ENCODE measurements around the gene DEPDC1B. TPM values are rescaled to one million over a fixed set of nuclear protein-coding genes. Genes with fewer than 3 reads are reported as not detected.

DEPDC1B gene, protein sequence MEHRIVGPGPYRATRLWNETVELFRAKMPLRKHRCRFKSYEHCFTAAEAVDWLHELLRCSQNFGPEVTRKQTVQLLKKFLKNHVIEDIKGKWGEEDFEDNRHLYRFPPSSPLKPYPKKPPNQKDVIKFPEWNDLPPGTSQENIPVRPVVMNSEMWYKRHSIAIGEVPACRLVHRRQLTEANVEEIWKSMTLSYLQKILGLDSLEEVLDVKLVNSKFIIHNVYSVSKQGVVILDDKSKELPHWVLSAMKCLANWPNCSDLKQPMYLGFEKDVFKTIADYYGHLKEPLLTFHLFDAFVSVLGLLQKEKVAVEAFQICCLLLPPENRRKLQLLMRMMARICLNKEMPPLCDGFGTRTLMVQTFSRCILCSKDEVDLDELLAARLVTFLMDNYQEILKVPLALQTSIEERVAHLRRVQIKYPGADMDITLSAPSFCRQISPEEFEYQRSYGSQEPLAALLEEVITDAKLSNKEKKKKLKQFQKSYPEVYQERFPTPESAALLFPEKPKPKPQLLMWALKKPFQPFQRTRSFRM
- total RNA-seq (2022) (6.0 and 11.3 TPM in 2 replicates), Bru-seq, nascent RNA (percentile 57 among the genes with signal in this experiment), BruChase-seq, experiment 1, labeled RNA remaining after a 6-hour chase (percentile 41 among the genes with signal in this experiment), BruChase-seq, experiment 2, labeled RNA remaining after a 2-hour chase (percentile 49 among the genes with signal in this experiment)
- long read RNA-seq, transcript DEPDC1B-201 (11 exons, 2,499 nt), result major isoform, 17 of 22 reads
- long read RNA-seq, partial matches to known transcripts, result 0 of 22 reads
- long read RNA-seq, other reads (novel, unspliced or antisense), result 5 of 22 reads

DNA sequence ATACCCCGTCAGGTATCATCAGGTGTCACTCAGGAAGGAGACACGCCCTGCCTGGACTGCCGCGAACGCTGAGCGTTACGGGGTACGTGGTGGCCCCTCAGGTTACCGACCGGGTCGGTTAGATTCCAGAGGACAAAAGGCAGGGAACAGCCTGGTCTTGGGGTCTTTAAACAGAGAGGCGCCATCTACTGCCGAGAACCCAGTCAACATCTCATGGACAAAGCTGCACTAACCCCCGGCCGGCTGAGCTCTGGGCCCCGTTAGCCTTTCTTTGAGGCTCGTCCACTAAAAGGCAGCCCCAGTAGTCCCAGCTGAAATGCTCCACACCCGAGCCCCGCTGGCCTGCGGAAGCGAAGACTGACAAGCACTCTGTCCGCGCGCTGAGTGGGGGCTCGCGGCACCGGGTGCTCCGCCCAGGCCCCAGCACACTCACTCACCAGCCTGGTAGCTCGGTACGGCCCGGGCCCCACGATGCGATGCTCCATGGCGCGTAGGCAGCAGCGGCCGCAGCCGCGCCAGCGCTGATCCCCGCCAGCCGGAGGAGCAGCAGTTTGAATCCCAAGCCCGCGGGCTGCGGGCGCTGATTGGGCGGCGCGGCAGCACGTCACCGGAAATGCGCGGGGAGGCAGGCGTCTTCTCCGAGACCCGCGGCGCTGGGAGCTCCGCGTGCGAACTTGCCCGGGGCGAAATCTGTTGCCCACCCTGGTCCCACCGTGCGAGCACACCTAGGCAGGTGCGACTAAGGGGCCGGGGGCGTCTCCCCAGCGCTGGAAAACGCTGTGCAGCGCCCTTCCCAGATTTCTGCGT is at the start of gene DEPDC1B:
Gene DEPDC1B, minus strand, starts transcription at position 558 of the 807 bp plus-strand sequence. Its CDS starts 73 bp downstream, at position 485.
- H3K27me3 Mint-ChIP-seq (ENCODE audit: insufficient read depth, unreplicated experiment), result no peaks in the 10 kb centered on the region
- H3K4me3 Mint-ChIP-seq (ENCODE audit: unreplicated experiment), result peak within 1 kb of the TSS; percentile 90
- H3K4me1 Mint-ChIP-seq (ENCODE audit: insufficient read depth, unreplicated experiment), result peaks cover 7% of the 10 kb centered on the region
- no TSS peak for BruUV-seq (replicated peaks)
- H3K27ac Mint-ChIP-seq (ENCODE audit: low read depth, unreplicated experiment), result peak within 1 kb of the TSS; percentile 92
- no peaks in the 10 kb centered on the region for H3K36me3 Mint-ChIP-seq (ENCODE audit: insufficient read depth, unreplicated experiment)
- CTCF ChIA-PET, result interaction anchor here (0.6 to 2.5 kb wide), 26 partner anchors 8 to 1801 kb away, joined by 3 to 26 read pairs (median 4); no protein-coding TSS in a partner anchor
- POLR2A ChIA-PET, result interaction anchor here (0.6 to 4.7 kb wide), 20 partner anchors 8 to 955 kb away, joined by 3 to 69 read pairs (median 4); partner anchors contain the start of genes ELOVL7, ERCC8 and NDUFAF2
- intact Hi-C loops (cut with micrococcal nuclease), result loop anchor here (5.0 kb wide), 2 partner anchors 142 to 247 kb away; partner anchors contain the start of genes ELOVL7, ERCC8 and NDUFAF2
- DNase-seq (ENCODE audit: unreplicated experiment), result peak; percentile 90
- no peaks in the 10 kb centered on the region for H3K9me3 Mint-ChIP-seq (ENCODE audit: unreplicated experiment)
- TF ChIP-seq, protein P1, sequence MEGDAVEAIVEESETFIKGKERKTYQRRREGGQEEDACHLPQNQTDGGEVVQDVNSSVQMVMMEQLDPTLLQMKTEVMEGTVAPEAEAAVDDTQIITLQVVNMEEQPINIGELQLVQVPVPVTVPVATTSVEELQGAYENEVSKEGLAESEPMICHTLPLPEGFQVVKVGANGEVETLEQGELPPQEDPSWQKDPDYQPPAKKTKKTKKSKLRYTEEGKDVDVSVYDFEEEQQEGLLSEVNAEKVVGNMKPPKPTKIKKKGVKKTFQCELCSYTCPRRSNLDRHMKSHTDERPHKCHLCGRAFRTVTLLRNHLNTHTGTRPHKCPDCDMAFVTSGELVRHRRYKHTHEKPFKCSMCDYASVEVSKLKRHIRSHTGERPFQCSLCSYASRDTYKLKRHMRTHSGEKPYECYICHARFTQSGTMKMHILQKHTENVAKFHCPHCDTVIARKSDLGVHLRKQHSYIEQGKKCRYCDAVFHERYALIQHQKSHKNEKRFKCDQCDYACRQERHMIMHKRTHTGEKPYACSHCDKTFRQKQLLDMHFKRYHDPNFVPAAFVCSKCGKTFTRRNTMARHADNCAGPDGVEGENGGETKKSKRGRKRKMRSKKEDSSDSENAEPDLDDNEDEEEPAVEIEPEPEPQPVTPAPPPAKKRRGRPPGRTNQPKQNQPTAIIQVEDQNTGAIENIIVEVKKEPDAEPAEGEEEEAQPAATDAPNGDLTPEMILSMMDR (IDR thresholded peaks at IDR 0.05; ENCODE audit: unreplicated experiment), result peak; percentile 26

DNA sequence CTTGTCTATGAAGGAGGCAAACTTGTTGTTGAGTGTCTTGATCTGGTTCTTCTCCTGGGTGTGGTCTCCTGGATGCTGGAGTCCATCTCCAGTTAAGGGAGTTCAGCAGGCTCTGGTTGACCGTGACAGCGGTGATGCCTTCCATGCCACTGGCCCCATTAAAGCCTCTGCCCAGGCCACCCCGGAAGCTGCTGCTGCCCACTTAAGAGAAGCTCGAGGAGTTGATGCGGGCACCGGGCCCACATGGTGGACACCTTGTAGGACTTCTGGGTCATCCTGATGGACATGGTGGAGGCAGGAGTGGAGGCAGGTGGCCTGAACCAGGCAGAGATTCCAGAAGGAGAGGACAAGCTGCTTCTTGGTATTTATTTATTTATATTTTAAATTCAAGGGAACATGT is 44.7 kb upstream of the DEPDC1B start:
- Mint-ChIP-seq H3K4me1 (ENCODE audit: insufficient read depth, unreplicated experiment) (no peaks in the 10 kb centered on the region), H3K27ac (ENCODE audit: low read depth, unreplicated experiment) (no peak overlapping the region), H3K36me3 (ENCODE audit: insufficient read depth, unreplicated experiment) (no peaks in the 10 kb centered on the region), H3K4me3 (ENCODE audit: unreplicated experiment) (no peak overlapping the region), H3K27me3 (ENCODE audit: insufficient read depth, unreplicated experiment) (no peaks in the 10 kb centered on the region), H3K9me3 (ENCODE audit: unreplicated experiment) (peaks cover 8% of the 10 kb centered on the region)
- TF ChIP-seq, protein P1 (IDR thresholded peaks at IDR 0.05; ENCODE audit: unreplicated experiment), result no peak
- ChIA-PET POLR2A (interaction anchor here (0.6 kb wide), 1 partner anchor 9 kb away, joined by 4 read pairs; no protein-coding TSS in a partner anchor), CTCF (interaction anchor here (2.1 kb wide), 1 partner anchor 20 kb away, joined by 5 read pairs; no protein-coding TSS in a partner anchor)
- no peak for DNase-seq (ENCODE audit: unreplicated experiment)
- intact Hi-C loops (cut with micrococcal nuclease), result no loop called here
- no TSS peak for BruUV-seq (replicated peaks)

DNA sequence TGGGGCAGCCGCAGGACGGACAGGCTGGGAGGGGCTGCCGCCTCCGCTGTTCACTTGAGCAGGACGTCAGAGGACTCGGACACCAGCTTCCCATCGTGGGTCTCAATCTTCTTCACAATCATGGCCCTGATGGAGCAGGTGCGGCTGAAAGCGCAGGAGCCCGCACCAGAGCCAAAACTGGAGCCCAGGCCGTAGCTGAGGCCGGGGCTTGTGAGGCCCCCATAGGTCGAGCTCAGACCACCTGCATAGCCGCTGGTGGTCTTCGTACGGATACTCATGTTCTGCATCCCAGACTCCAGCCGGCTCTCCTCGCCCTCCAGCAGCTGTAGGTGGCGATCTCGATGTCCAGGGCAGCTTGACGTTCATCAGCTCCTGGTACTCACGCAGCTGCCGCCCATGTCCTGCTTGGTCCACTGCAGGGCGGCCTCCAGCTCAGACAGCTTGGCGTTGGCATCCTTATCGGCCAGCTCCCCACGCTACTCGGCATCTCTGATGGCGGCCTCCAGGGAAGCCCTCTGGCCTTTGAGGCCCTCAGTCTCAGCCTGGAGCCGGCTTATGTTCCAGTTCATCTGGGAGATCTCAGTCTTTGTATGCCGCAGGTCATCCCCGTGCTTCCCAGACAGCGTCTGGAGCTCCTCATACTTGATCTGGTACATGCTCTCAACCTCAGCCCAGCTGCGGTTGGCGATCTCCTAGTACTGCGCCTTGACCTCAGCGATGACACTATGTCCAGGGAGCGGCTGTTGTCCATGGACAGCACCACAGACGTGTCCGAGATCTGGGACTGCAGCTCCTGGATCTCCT is 43.7 kb upstream of the DEPDC1B start:
- DNase-seq (ENCODE audit: unreplicated experiment), result no peak
- TF ChIP-seq, protein P1 (IDR thresholded peaks at IDR 0.05; ENCODE audit: unreplicated experiment), result no peak
- CTCF ChIA-PET, result interaction anchor here (2.1 kb wide), 1 partner anchor 19 kb away, joined by 5 read pairs; no protein-coding TSS in a partner anchor
- H3K27ac Mint-ChIP-seq (ENCODE audit: low read depth, unreplicated experiment), result no peak overlapping the region
- H3K9me3 Mint-ChIP-seq (ENCODE audit: unreplicated experiment), result peaks cover 8% of the 10 kb centered on the region
- intact Hi-C loops (cut with micrococcal nuclease), result no loop called here
- no peak overlapping the region for H3K4me3 Mint-ChIP-seq (ENCODE audit: unreplicated experiment)
- BruUV-seq (replicated peaks), result no TSS peak
- no peaks in the 10 kb centered on the region for H3K36me3 Mint-ChIP-seq (ENCODE audit: insufficient read depth, unreplicated experiment)
- no peaks in the 10 kb centered on the region for H3K4me1 Mint-ChIP-seq (ENCODE audit: insufficient read depth, unreplicated experiment)
- POLR2A ChIA-PET, result no interaction called here
- H3K27me3 Mint-ChIP-seq (ENCODE audit: insufficient read depth, unreplicated experiment), result no peaks in the 10 kb centered on the region

All from MCF 10A (cell line).